CD4-positive, alpha-beta T cell (primary cell): Measurements from ENCODE around the gene SMOC1. TPM values are rescaled to one million over a fixed set of nuclear protein-coding genes. Genes with fewer than 3 reads are reported as not detected.

ENCODE experiments used
- ATAC-seq: fragments of 200-7000 bp; cut with Tn5 transposase; one replicate; pipeline ENCODE4 v1.10.0; 2022; ENCODE audit warnings: mild to moderate bottlenecking; ENCODE audit not compliant: poor library complexity
- CTCF ChIA-PET: fragments of 350-600 bp; sonication (Branson Sonifier 250); formaldehyde crosslinking; loops from one replicate; lab custom pipeline; 2021; ENCODE audit warnings: antibody characterized with exemption, inconsistent platforms; lab: Charles Lee
- POLR2A ChIA-PET: fragments of 350-600 bp; sonication (Branson Sonifier 250); formaldehyde crosslinking; loops from one replicate; lab custom pipeline; 2021; ENCODE audit warnings: antibody characterized with exemption, inconsistent platforms; lab: Charles Lee
- DNase-seq, 14 experiments: peaks; one replicate each; pipeline ENCODE4 v3.0.0-alpha.2; 2013 to 2020; ENCODE audit warnings: mixed read lengths in 2 of 14
- H3K27ac ChIP-seq, 2 donors: one replicate each; pipeline versions ENCODE4 v1.5.1 to v1.7.0; 2013; ENCODE audit warnings: low read length in 2 of 2, low read depth in 1 of 2, mild to moderate bottlenecking in 1 of 2
- H3K27me3 ChIP-seq, 2 experiments: 1 replicate in 1 of 2; 2 replicates in 1 of 2; pipeline versions ENCODE4 v1.6.1 to v1.7.0; 2013; ENCODE audit warnings: low read length in 2 of 2, control low read depth in 1 of 2, mild to moderate bottlenecking in 1 of 2, moderate library complexity in 1 of 2; ENCODE audit not compliant: insufficient read depth in 2 of 2, control insufficient read depth in 1 of 2
- H3K36me3 ChIP-seq: one replicate; pipeline ENCODE4 v1.6.1; 2013; ENCODE audit warnings: low read length, control low read depth; ENCODE audit not compliant: insufficient read depth
- H3K4me1 ChIP-seq: one replicate; pipeline ENCODE4 v1.6.1; 2013; ENCODE audit warnings: low read length, control low read depth; ENCODE audit not compliant: insufficient read depth
- H3K4me3 ChIP-seq: one replicate; pipeline ENCODE4 v1.5.1; 2013; ENCODE audit warnings: mild to moderate bottlenecking, low read length, moderate library complexity
- H3K9me3 ChIP-seq, 2 experiments: 1 replicate in 1 of 2; 2 replicates in 1 of 2; pipeline versions ENCODE4 v1.6.1 to v1.7.0; 2013; ENCODE audit warnings: low read length in 2 of 2, mild to moderate bottlenecking in 2 of 2, control low read depth in 1 of 2, moderate library complexity in 1 of 2; ENCODE audit not compliant: control insufficient read depth in 1 of 2, insufficient read depth in 1 of 2
- H3K27ac Mint-ChIP-seq: one replicate; pipeline ENCODE4 v1.8.0; 2020; ENCODE audit warnings: mixed read lengths
- H3K27me3 Mint-ChIP-seq: one replicate; pipeline ENCODE4 v1.8.0; 2021; ENCODE audit warnings: mixed read lengths
- H3K36me3 Mint-ChIP-seq: one replicate; pipeline ENCODE4 v1.8.0; 2021; ENCODE audit warnings: low read depth, mixed read lengths
- H3K4me1 Mint-ChIP-seq: one replicate; pipeline ENCODE4 v1.8.0; 2021; ENCODE audit warnings: low read depth, mixed read lengths
- H3K4me3 Mint-ChIP-seq: one replicate; pipeline ENCODE4 v1.8.0; 2020; ENCODE audit warnings: mild to moderate bottlenecking, mixed read lengths
- H3K9me3 Mint-ChIP-seq: one replicate; pipeline ENCODE4 v1.8.0; 2020; ENCODE audit warnings: mixed read lengths
- CTCF ChIP-seq: fragments of 200-600 bp; IDR thresholded peaks from one replicate; pipeline ENCODE4 v1.8.0; 2022; ENCODE audit warnings: antibody characterized with exemption, mild to moderate bottlenecking
- intact Hi-C, 2 experiments: fragments of 100-400 bp; cut with DNase I in 1 of 2; cut with micrococcal nuclease in 1 of 2; formaldehyde crosslinking; loops; one replicate each; pipeline versions ENCODE4 v1.15.1 to v1.9.0; 2023 to 2025; cut with DNase I, micrococcal nuclease
- total RNA-seq, 174 experiments: library from RNA in 2 of 174; stranded (reverse) in 2 of 174; gene quantifications; one replicate each; pipeline ENCODE4 v1.2.3 and lab custom pipeline; 2021 to 2026

SMOC1 gene
- total RNA-seq, 2 experiments from 2014 or later: not detected

- ChIA-PET CTCF (no interaction called here), POLR2A (no interaction called here)
- no peak for TF ChIP-seq CTCF
- Histone ChIP-seq H3K27ac (no peak overlapping the region), H3K4me1 (no peaks in the 10 kb centered on the region), H3K27me3 (no peaks in the 10 kb centered on the region), H3K36me3 (no peaks in the 10 kb centered on the region), H3K4me3 (no peak overlapping the region), H3K9me3 (peaks cover 0 to 9% of the 10 kb centered on the region in 2 experiments)
- DNase-seq (no peak), ATAC-seq (no peak)
- Mint-ChIP-seq H3K36me3 (no peaks in the 10 kb centered on the region), H3K4me1 (no peaks in the 10 kb centered on the region), H3K27ac (no peak overlapping the region), H3K9me3 (no peaks in the 10 kb centered on the region), H3K27me3 (peaks cover 12% of the 10 kb centered on the region), H3K4me3 (no peak overlapping the region)
- intact Hi-C loops: no loop called here
These were observed 168.5 kb downstream of the SMOC1 start for GRCh38 chr14:70047598-70048312.

GRCh38 chr14:70048313-70048654 is 169.1 kb downstream of the SMOC1 start:
- Histone ChIP-seq H3K27ac (no peak overlapping the region), H3K4me3 (no peak overlapping the region), H3K4me1 (no peaks in the 10 kb centered on the region), H3K27me3 (no peaks in the 10 kb centered on the region), H3K9me3 (peaks cover 0 to 9% of the 10 kb centered on the region in 2 experiments), H3K36me3 (no peaks in the 10 kb centered on the region)
- Mint-ChIP-seq H3K9me3 (no peaks in the 10 kb centered on the region), H3K4me1 (no peaks in the 10 kb centered on the region), H3K27me3 (peaks cover 9% of the 10 kb centered on the region), H3K27ac (no peak overlapping the region), H3K4me3 (no peak overlapping the region), H3K36me3 (no peaks in the 10 kb centered on the region)
- intact Hi-C loops: no loop called here
- ChIA-PET CTCF (no interaction called here), POLR2A (no interaction called here)
- ATAC-seq: no peak
- DNase-seq: no peak
- TF ChIP-seq CTCF: no peak

GRCh38 chr14:70049605-70050004 is 170.4 kb downstream of the SMOC1 start:
- Histone ChIP-seq H3K27me3 (no peaks in the 10 kb centered on the region), H3K9me3 (peaks cover 0 to 9% of the 10 kb centered on the region in 2 experiments), H3K4me1 (no peaks in the 10 kb centered on the region), H3K36me3 (no peaks in the 10 kb centered on the region), H3K4me3 (no peak overlapping the region), H3K27ac (no peak overlapping the region)
- intact Hi-C loops: no loop called here
- no peak for TF ChIP-seq CTCF
- H3K9me3 Mint-ChIP-seq: no peaks in the 10 kb centered on the region
- peaks cover 9% of the 10 kb centered on the region for H3K27me3 Mint-ChIP-seq
- no peaks in the 10 kb centered on the region for H3K36me3 Mint-ChIP-seq
- DNase-seq (no peak), ATAC-seq (no peak)
- POLR2A ChIA-PET: no interaction called here
- H3K27ac Mint-ChIP-seq: no peak overlapping the region
- CTCF ChIA-PET: interaction anchor here (0.6 kb wide), 1 partner anchor 745 kb away, joined by 3 read pairs; no protein-coding TSS in a partner anchor
- H3K4me3 Mint-ChIP-seq: no peak overlapping the region
- no peaks in the 10 kb centered on the region for H3K4me1 Mint-ChIP-seq
